H9 (cell line): ENCODE results near the gene GFY. TPM values are rescaled to one million over a fixed set of nuclear protein-coding genes. Genes with fewer than 3 reads are reported as not detected.

Experiments used
- DNase-seq: peaks from one replicate; pipeline ENCODE4 v3.0.0-alpha.2; 2017
- H2AFZ ChIP-seq: one replicate; pipeline ENCODE4 v1.6.1; 2013; ENCODE audit warnings: mild to moderate bottlenecking, low read length, control low read depth, moderate library complexity
- H2AK5ac ChIP-seq: 2 replicates; pipeline ENCODE4 v1.6.1; 2013; ENCODE audit warnings: low read length, control low read depth, mixed read lengths; ENCODE audit not compliant: insufficient read length
- H2BK120ac ChIP-seq: one replicate; pipeline ENCODE4 v1.6.1; 2013; ENCODE audit warnings: low read depth, mild to moderate bottlenecking, low read length, control low read depth, inconsistent platforms; ENCODE audit not compliant: poor library complexity, severe bottlenecking
- H2BK12ac ChIP-seq: 2 replicates; pipeline ENCODE4 v1.6.1; 2013; ENCODE audit warnings: low read length, control low read depth, mixed read lengths, low read depth; ENCODE audit not compliant: insufficient read length
- H2BK15ac ChIP-seq: 2 replicates; pipeline ENCODE4 v1.6.1; 2013; ENCODE audit warnings: low read depth, low read length, control low read depth
- H2BK20ac ChIP-seq: one replicate; pipeline ENCODE4 v1.6.1; 2013; ENCODE audit warnings: low read depth, mild to moderate bottlenecking, low read length, control low read depth, inconsistent platforms; ENCODE audit not compliant: poor library complexity, severe bottlenecking
- H2BK5ac ChIP-seq: 2 replicates; pipeline ENCODE4 v1.6.1; 2013; ENCODE audit warnings: low read length, control low read depth, mixed read lengths; ENCODE audit not compliant: insufficient read length
- H3K14ac ChIP-seq: 2 replicates; pipeline ENCODE4 v1.6.1; 2013; ENCODE audit warnings: low read length, control low read depth; ENCODE audit not compliant: insufficient read depth
- H3K18ac ChIP-seq: 2 replicates; pipeline ENCODE4 v1.6.1; 2013; ENCODE audit warnings: low read depth, mild to moderate bottlenecking, mixed read lengths, low read length, control low read depth; ENCODE audit not compliant: insufficient read length
- H3K23ac ChIP-seq: 2 replicates; pipeline ENCODE4 v1.6.1; 2013; ENCODE audit warnings: low read length, control low read depth, mixed read lengths, low read depth; ENCODE audit not compliant: insufficient read length
- H3K23me2 ChIP-seq: 2 replicates; pipeline ENCODE4 v1.6.1; 2013; ENCODE audit warnings: low read depth, mild to moderate bottlenecking, mixed read lengths, low read length, control low read depth; ENCODE audit not compliant: insufficient read length, poor library complexity, severe bottlenecking
- H3K27ac ChIP-seq: 2 replicates; pipeline ENCODE4 v1.5.1; 2013; ENCODE audit warnings: low read length, control low read depth, mixed read lengths, low read depth; ENCODE audit not compliant: insufficient read length
- H3K27me3 ChIP-seq: 2 replicates; pipeline ENCODE4 v1.6.1; 2013; ENCODE audit warnings: low read length, control low read depth, inconsistent platforms; ENCODE audit not compliant: insufficient read depth
- H3K4ac ChIP-seq: 2 replicates; pipeline ENCODE4 v1.6.1; 2013; ENCODE audit warnings: low read depth, mild to moderate bottlenecking, control low read depth, inconsistent platforms, low read length, moderate library complexity
- H3K4me1 ChIP-seq: 2 replicates; pipeline ENCODE4 v1.6.1; 2013; ENCODE audit warnings: low read length, control low read depth, inconsistent platforms; ENCODE audit not compliant: insufficient read depth
- H3K4me2 ChIP-seq: 2 replicates; pipeline ENCODE4 v1.6.1; 2013; ENCODE audit warnings: low read length, control low read depth, mixed read lengths; ENCODE audit not compliant: insufficient read length, insufficient read depth
- H3K56ac ChIP-seq: 2 replicates; pipeline ENCODE4 v1.6.1; 2013; ENCODE audit warnings: low read depth, mild to moderate bottlenecking, mixed read lengths, low read length, control low read depth; ENCODE audit not compliant: insufficient read length
- H3K79me1 ChIP-seq: 2 replicates; pipeline ENCODE4 v1.6.1; 2013; ENCODE audit warnings: low read depth, mild to moderate bottlenecking, moderate library complexity, low read length, control low read depth, inconsistent platforms; ENCODE audit not compliant: insufficient read depth, poor library complexity, severe bottlenecking
- H3K79me2 ChIP-seq: 2 replicates; pipeline ENCODE4 v1.6.1; 2013; ENCODE audit warnings: low read length, control low read depth, inconsistent platforms; ENCODE audit not compliant: insufficient read depth
- H3K9ac ChIP-seq: 2 replicates; pipeline ENCODE4 v1.6.1; 2013; ENCODE audit warnings: low read length, control low read depth, mixed read lengths; ENCODE audit not compliant: insufficient read length; ENCODE audit errors: extremely low read depth
- H3K9me3 ChIP-seq: one replicate; pipeline ENCODE4 v1.6.1; 2013; ENCODE audit warnings: low read depth, low read length, inconsistent platforms; ENCODE audit not compliant: control insufficient read depth
- H3T11ph ChIP-seq: one replicate; pipeline ENCODE4 v1.6.1; 2013; ENCODE audit warnings: mild to moderate bottlenecking, low read length, control low read depth, inconsistent platforms
- H4K20me1 ChIP-seq: one replicate; pipeline ENCODE4 v1.6.1; 2013; ENCODE audit not compliant: control insufficient read depth, insufficient read length, insufficient read depth
- H4K5ac ChIP-seq: 2 replicates; pipeline ENCODE4 v1.6.1; 2013; ENCODE audit warnings: low read depth, mild to moderate bottlenecking, mixed read lengths, low read length, control low read depth; ENCODE audit not compliant: insufficient read length
- H4K8ac ChIP-seq: replicated peaks from 2 replicates; pipeline ENCODE4 v1.6.1; 2013; ENCODE audit warnings: low read length, control low read depth, mixed read lengths, low read depth; ENCODE audit not compliant: insufficient read length
- H4K91ac ChIP-seq: 2 replicates; pipeline ENCODE4 v1.6.1; 2013; ENCODE audit warnings: low read depth, mild to moderate bottlenecking, moderate library complexity, mixed read lengths, low read length, control low read depth; ENCODE audit not compliant: insufficient read length
- H3K27ac Mint-ChIP-seq, 3 experiments: 2 replicates in 2 of 3; 3 replicates in 1 of 3; pipeline ENCODE4 v1.8.0; 2020 to 2021; ENCODE audit warnings: mixed read lengths in 3 of 3, mild to moderate bottlenecking in 1 of 3, moderate library complexity in 1 of 3
- H3K27me3 Mint-ChIP-seq: 2 replicates; pipeline ENCODE4 v1.8.0; 2021; ENCODE audit warnings: low read depth, mild to moderate bottlenecking, moderate library complexity, mixed read lengths
- H3K36me3 Mint-ChIP-seq, 3 experiments: 2 replicates in 2 of 3; 3 replicates in 1 of 3; pipeline ENCODE4 v1.8.0; 2020 to 2021; ENCODE audit warnings: low read depth in 3 of 3, mixed read lengths in 3 of 3; ENCODE audit not compliant: insufficient read depth in 1 of 3
- H3K4me1 Mint-ChIP-seq, 2 experiments: 2 replicates each; pipeline ENCODE4 v1.8.0; 2020; ENCODE audit warnings: mixed read lengths in 2 of 2
- H3K4me3 Mint-ChIP-seq, 2 experiments: 2 replicates in 1 of 2; 3 replicates in 1 of 2; pipeline ENCODE4 v1.8.0; 2020 to 2021; ENCODE audit warnings: mild to moderate bottlenecking in 2 of 2, mixed read lengths in 2 of 2, moderate library complexity in 1 of 2
- H3K9me3 Mint-ChIP-seq, 2 experiments: 2 replicates in 1 of 2; 3 replicates in 1 of 2; pipeline ENCODE4 v1.8.0; 2020; ENCODE audit warnings: mild to moderate bottlenecking in 2 of 2, mixed read lengths in 2 of 2, moderate library complexity in 1 of 2
- CTCF ChIP-seq: fragments of 200-600 bp; sonication (generic); conservative IDR thresholded peaks from 3 replicates; pipeline ENCODE4 v1.8.0; 2021; ENCODE audit warnings: antibody characterized with exemption, mild to moderate bottlenecking
- WGBS: extraction: QIAGEN DNeasy Blood & Tissue Kit; methylation state at CpG from one replicate; pipeline ENCODE4 v1.1.7; 2013; ENCODE audit warnings: missing lambda C conversion rate, low lambda C conversion rate, mixed read lengths; ENCODE audit not compliant: insufficient read length; ENCODE audit errors: extremely low coverage; 5-methylcytosine and 5-hydroxymethylcytosine counted together
- total RNA-seq: library from RNA; stranded (reverse); gene quantifications from 2 replicates; pipeline ENCODE4 v1.2.1, GENCODE V29; 2021

GFY gene
- total RNA-seq, 1 experiment from 2014 or later, result 1.3 TPM

- Histone ChIP-seq H3K14ac (no peak overlapping the region), H2BK5ac (no peak overlapping the region), H3K4ac (no peak overlapping the region), H2AFZ (no peak overlapping the region), H4K5ac (no peak overlapping the region), H3K27ac (no peak overlapping the region), H4K91ac (no peak overlapping the region), H3K79me1 (no peaks in the 10 kb centered on the region), H3T11ph (no peak overlapping the region), H3K9ac (no peak overlapping the region), H3K23me2 (no peaks in the 10 kb centered on the region), H3K79me2 (no peaks in the 10 kb centered on the region), H2BK20ac (no peak overlapping the region), H3K4me2 (no peak overlapping the region), H3K27me3 (no peaks in the 10 kb centered on the region), H4K20me1 (no peaks in the 10 kb centered on the region), H3K56ac (no peak overlapping the region), H3K9me3 (no peaks in the 10 kb centered on the region), H3K4me1 (no peaks in the 10 kb centered on the region), H4K8ac (no peak overlapping the region), H3K23ac (no peak overlapping the region), H2BK120ac (no peak overlapping the region), H2BK12ac (no peak overlapping the region), H2AK5ac (no peak overlapping the region), H3K18ac (no peak overlapping the region), H2BK15ac (no peak overlapping the region)
- no peak overlapping the region for H3K27ac Mint-ChIP-seq
- DNase-seq, result no peak
- TF ChIP-seq CTCF, result no peak
- H3K4me3 Mint-ChIP-seq, result no peak overlapping the region
- no peaks in the 10 kb centered on the region for H3K9me3 Mint-ChIP-seq
- H3K4me1 Mint-ChIP-seq, result peaks cover 12 to 29% of the 10 kb centered on the region in 2 experiments
- no CpG with 5 or more reads among the region's 26 CpGs for WGBS
- peaks cover 11% of the 10 kb centered on the region for H3K27me3 Mint-ChIP-seq
- 0 out of 7 replicates have a peak, but pooled peaks cover 0 to 1% (median 0%) of the 10 kb centered on the region in 3 experiments for H3K36me3 Mint-ChIP-seq
Observed at GRCh38 chr19:49390131-49390928, 34.9 kb upstream of the GFY start.
